DMS153 treated with DMSO at 0.1 percent for 48 hours (cell line): ENCODE data around the gene DNAJC6.
A peak's percentile ranks its signal among the peaks of the same experiment; 100 is the strongest.
"Not testable (repeated sequence)": the region's sequence is repeated elsewhere in the genome, so short reads cannot be mapped to it uniquely, and the experiment has no call there.

Source experiments
- DNase-seq: peaks from one replicate; lab custom pipeline; 2025; ENCODE audit not compliant: unreplicated experiment; lab: John Stamatoyannopoulos, UW

DNAJC6 gene

DNA sequence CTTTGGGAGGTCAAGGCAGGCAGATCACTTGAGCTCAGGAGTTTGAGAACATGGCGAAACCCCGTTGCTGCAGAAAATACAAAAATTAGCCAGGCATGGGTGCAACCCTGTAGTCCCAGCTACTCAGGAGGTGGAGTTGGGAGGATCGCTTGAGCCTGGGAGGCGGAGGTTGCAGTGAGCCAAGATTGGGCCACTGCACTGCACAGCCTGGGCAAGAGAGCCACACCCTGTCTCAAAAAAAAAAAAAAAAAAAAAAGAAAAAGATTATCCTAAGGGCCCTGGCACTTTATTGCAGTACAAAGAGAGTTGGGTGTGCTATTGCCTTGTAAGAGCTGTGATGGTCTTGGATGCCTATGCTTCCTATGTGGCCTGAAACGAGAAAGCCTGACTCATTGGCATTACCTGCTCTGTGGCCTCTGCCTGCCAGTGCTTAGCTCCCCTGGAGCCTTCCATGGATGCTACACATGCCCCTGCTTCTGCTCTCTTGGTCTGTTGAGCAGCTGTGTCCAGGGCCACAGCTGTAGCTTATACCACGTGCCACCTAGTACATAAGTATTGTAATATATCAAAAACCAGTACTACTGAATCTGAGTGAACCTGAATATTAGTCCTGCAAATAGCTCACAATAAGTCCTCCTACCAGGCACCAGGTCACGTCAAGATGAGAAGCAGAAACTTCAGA, 45.8 kb downstream of the DNAJC6 start:
- DNase-seq: no peak

DNA sequence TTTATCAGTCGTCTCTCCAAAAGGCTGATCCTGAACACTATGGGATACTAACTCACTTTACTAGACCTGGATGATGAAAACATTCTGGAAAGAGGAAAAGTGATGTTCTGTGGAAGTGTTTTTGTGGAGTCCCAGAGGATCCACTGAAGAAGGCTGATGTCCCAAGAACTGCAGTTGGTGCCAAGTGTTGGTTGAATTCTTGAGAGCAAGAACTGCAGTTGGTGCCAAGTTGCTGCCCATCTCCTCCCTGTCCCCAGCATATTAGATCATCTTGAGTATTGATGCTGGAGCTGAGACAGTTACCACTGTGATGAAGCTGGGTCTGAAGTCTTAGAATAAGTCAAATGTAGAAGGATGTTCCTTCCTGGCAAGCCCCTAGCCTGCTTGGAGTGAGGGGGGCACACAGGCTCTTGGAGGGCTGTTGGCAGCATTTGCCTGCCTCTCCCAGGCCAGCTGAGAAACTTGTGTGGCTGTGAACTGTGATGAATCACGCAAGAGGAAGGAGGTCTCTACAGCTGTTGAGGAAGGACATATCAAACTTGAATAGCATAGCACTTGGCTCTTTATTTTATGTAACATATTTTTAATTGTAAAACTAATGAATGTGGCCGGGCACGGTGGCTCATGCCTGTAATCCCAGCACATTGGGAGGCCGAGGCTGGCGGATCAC, 48.1 kb downstream of the DNAJC6 start:
- no peak for DNase-seq

GRCh38 chr1:65359888-65360287, 50.5 kb downstream of the DNAJC6 start:
- no peak for DNase-seq

DNA sequence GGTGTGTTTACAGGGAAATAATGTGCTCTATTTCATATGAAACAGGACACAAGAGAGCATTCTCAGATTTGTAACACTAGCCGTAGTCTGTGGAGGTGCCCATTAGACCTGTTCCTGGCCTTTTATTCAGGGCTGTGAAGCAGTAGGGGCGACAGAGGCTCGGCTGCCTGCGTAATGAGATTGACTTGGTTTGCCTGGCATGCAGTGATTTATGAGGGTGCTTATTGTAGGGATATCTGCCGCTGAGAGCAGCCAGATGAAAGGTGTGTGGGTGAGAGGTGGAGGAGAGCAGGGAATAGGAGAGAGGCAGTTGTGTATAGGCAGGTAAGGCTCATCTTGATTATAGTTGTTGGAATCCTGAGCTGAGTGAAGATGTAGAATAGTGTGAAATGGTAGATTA, 51.3 kb downstream of the DNAJC6 start:
- peak; percentile 34 for DNase-seq

- DNase-seq: no peak
Measured at GRCh38 chr1:65362545-65362944, 53.2 kb downstream of the DNAJC6 start.

DNA sequence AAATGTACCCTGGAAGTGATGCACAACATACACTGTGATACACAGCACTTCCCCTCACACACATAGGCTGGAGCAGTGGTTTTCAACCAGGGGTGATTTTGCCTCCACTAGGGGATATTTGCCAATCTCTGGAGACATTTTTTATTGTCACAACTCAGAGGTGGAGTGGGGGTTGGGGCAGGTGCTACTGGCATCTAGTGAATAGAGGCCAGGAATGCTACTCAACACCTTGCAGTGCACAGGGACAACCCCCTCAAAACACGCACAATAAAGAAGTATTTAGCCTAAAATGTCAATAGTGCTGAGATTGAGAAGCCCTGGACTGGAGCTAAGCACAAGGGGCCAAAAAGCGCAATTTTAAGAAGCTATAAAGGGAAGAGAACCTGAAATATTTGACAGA, 54.1 kb downstream of the DNAJC6 start:
- DNase-seq: no peak

GRCh38 chr1:65368403-65368802, 59.1 kb downstream of the DNAJC6 start:
- DNase-seq: no peak

DNA sequence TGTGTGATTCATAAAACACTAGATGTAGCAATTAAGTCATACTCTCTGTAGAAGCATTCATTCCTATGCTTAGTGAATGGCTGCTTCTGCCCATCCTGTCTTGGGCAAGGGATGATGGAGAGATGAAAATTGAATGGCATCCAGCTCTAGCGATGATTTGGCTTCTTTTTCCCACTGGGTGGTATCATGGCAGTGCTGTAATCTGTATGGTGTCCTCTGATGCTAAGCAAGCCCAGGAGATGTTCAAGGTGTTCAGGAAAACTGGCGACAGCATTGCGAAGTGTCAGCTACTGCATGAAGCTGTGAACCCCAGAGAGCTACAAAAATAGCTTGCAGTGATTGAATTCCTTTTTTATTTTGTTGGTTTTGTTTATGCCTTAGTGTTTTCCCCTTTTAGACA, 62.2 kb downstream of the DNAJC6 start:
- no peak for DNase-seq

DNA sequence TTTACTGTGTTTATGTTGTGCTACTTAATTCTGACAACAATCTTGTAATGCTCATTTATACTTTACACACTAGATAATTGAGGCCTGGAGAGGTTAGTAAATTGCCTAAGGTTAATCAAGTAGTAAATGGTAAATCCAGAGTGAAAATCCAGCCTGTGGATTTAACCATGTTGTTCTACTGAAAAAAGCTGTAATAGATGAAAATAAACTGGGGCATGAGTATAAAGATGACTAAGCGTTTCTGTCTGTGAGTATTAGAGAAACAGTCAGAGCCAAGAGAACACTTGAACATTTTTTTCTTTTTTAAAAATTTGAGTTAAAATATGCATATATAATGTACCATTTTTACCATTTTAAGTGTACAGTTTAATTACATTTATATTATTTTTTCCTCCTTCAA, 63.2 kb downstream of the DNAJC6 start:
- DNase-seq: no peak

GRCh38 chr1:65377496-65378246, 68.3 kb downstream of the DNAJC6 start:
- DNase-seq: no peak

- DNase-seq: no peak
Measured at GRCh38 chr1:65378247-65378946, 69.1 kb downstream of the DNAJC6 start.

GRCh38 chr1:65384426-65384825, 75.1 kb downstream of the DNAJC6 start:
- DNase-seq: not testable (repeated sequence)

DNA sequence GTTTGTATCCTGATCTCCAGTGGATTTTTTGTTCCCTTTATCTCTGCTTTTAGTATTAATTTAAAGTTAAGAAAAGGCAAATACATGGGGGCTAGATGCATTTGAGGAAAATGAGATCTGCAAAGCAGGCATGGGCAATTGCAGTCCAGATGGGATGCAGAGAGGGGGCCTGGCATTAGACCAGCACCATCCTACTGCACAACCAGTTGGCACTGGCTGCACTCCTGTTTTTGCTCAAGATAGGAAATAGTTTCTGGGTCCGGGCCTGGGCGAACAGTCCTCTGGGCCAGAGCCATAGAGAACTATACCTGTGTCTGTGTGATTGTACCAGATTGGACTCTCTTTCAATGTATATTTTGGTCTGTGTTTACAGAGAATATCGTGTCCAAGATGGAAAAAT, 77.1 kb downstream of the DNAJC6 start:
- no peak for DNase-seq

GRCh38 chr1:65387821-65388220, 78.5 kb downstream of the DNAJC6 start:
- DNase-seq: no peak

DNA sequence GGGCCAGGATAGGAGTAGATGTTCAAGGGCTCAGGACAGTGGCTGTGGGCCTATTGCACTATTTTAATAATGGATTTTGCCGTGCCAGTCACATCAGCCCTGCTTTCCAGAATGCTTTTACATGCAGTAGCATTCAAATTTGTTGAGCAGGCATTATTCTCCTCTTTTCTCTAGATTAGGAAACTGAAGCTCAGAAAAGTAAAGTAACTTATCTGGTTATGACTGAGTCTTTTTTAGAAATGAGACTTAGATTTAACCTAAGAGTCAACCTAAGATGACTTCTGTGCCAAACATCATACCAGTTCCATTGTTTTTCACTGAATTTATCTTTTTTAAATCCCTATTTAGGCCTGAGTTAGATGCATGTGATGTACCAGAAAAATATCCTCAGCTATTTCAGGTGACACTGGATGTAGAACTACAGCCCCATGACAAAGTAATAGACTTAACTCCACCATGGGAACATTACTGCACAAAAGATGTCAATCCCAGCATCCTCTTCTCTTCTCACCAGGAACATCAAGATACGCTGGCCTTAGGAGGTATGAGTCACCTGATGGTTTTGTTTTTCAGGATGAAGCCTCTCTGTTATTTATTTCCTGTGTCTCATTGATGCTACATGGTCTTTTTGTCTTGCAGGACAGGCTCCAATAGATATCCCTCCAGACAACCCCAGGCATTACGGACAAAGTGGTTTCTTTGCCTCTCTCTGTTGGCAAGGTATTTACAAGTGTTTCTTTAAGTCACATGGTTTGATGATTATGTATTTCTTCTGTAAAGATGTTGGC, 79.8 kb downstream of the DNAJC6 start:
- no peak for DNase-seq

DNA sequence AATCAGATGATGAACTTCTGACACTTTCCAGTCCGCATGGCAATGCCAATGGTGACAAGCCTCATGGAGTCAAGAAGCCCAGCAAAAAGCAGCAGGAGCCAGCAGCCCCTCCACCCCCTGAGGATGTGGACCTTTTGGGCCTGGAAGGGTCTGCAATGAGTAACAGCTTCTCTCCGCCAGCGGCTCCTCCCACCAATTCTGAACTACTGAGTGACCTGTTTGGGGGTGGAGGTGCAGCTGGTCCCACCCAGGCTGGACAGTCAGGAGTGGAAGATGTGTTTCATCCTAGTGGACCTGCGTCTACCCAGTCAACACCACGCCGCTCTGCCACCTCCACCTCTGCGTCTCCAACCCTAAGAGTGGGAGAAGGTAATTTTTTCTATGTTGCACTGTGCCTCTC, 83.2 kb downstream of the DNAJC6 start:
- no peak for DNase-seq

GRCh38 chr1:65393347-65393746, 84.0 kb downstream of the DNAJC6 start:
- no peak for DNase-seq

DNA sequence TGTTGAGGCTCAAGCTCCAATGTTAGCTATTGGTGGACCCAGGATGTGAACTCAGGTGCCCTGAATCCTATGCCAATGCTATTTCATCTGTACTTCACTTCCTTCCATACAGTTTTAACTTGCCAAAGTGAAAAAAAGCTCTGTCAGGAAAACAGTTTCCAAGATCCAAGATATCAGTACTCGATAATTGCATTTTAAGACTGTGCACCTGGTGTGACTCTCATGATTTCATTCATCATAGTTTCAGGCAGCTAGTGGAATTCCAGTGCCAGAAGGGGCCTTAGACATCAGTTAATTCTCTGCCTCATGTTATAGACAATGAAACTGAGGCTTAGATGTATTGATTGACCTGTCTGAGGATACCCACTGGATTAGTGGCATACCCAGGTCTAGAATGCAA, 84.6 kb downstream of the DNAJC6 start:
- DNase-seq: no peak

DNA sequence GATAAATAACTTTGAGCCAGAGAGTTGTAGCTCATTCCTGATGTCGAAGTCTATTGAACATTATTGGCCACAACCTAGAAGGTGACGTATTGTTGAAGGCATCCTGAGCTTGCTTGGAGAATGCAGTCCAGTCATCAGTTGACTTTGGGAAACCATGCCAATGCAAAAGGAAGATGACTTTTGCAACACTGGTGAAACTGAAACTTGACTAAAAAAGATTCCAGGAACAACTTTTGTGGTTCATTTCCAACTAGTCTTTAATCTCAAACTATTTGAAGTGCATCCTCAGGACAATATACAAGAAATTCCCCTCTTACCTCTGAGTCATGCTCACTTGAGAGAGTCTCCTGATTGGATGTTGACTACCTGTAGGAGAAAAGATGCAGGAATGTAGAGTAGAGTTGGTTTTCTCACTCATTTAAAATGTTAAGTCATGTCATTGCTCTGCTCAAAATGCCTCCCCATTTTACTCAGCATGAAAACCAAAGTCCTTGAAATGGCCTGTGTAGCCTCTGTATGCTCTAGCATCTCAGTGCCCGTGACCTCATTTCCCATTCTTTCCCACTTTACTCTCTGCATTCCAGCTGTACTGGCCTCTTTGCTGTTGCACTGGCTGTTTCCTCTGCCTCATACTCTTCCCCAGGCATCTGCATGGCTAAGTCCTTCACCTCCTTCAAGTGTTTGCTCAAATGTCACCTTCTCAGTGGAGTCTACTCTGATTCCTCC, 86.7 kb downstream of the DNAJC6 start:
- no peak for DNase-seq

DNA sequence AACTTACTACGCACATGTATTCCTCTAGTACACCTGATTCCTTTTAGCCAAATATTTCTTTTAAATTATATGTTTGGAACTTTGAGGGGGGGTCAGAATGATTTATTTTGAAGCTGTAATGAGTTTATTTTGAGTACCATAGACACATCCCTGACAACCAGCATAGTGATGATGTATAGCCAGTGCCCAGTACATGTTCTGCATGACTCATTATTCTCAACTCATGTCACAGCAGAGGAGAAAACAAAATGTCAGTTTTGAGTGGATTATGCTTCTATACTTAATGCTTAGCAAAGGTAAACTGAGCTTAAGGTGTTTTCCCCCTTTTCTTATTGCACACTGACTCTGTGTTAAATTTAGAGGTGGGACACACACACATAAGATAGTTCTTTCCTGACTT, 88.7 kb downstream of the DNAJC6 start:
- no peak for DNase-seq
